ENCODE results near the gene PPP1R12B. TPM values are rescaled to one million over a fixed set of nuclear protein-coding genes. Genes with fewer than 3 reads are reported as not detected.
"Not testable (repeated sequence)": the region's sequence is repeated elsewhere in the genome, so short reads cannot be mapped to it uniquely, and the experiment has no call there.

PPP1R12B gene
- total RNA-seq, 1 donor from 2014 or later, result 2.4 TPM

DNA sequence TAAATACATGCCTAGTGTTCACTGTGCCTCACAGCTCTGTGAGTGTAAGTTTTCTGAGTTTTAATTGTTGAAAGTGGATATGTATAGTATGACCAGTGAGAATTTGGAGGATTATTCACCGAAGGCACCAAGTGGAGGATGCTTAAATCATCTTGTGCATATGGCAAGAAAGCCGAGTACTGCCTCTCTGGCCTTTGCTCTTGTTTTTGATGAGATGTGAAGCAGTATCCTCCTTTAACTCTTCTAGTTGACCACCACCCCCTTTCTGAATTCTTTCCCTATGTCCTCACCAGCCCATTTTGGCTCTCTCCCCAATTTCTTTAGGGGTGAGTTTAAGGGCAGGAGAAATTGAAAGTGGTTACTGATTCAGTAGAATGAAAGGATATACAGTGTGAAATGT lies 231.3 kb downstream of the PPP1R12B start:
- no peak for DNase-seq (ENCODE audit: low read depth in 2 of 2)

DNA sequence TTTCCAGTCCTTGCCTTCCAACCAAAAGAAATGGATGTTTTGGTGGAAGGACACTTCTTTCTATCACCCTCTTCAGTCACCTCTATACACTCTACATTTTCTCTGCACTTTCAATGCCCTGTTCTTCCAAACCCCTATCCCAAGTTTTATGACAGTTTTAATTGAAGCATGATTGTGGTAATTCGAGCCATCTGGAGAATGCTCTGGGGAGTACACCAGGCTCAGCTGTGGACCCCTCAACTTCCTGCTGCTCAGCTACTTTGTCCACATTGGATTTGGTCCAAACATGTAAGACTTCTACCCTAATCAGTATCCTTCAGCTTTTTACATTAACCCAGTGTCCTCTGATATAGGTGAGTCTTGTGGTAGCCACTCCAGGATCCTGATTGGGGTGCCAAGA lies 232.1 kb downstream of the PPP1R12B start:
- DNase-seq (ENCODE audit: low read depth in 2 of 2), result no peak

DNA sequence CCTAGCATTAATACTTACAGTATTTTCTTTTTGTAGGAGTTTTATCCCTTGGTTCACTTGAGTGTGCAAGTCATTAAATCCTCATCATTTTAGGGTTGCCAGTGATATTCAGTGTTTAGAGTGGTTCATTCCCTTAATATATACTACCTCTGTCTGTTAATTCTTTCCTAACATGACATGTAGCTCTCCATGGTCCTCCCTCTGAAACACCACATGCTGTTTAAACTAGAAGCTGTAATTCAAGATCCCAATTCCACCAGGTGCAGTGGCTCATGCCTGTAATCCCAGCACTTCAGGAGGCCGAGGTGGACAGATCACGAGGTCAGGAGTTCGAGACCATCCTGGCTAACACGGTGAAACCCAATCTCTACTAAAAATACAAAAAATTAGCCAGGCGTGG lies 233.9 kb downstream of the PPP1R12B start:
- not testable (repeated sequence) for DNase-seq (ENCODE audit: low read depth in 2 of 2)

DNA sequence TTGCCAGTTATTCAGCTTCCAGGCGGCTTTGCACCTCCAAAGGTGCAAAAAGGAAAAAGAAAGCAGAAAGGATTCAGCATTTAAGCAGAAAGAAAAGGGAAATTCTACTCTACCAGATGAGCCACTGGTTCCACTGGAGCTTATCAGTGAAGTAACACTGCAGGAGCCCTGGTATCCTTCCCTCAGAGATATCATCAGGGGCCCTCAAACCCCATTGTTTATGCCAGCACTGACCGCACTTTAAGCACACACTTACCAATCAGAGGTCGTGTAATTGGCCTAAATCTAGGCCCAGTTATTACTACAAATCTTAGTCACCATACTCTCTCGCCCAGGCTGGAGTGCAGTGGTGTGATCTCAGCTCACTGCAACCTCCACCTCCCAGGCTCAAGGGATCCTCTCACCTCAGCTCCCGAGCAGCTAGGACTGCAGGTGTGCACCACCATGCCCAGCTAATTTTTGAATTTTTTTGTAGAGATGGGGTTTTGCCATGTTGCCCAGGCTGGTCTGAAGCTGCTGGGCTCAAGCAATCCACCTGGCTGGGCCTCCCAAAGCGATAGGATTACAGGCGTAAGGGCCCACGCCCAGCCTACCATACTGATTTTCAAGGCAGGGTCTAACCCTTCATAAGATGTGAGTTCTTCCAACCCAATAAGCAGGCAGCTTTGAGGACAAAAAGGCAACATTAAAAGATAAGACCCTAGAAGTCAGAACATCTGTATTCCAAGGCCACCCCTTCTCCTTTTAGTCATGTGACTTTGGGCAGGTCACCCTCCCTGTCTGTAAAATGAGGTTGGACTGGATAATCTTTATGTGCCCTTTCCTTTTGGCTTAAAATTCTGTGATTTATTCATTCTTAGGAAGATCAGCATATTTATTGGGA lies 236.4 kb downstream of the PPP1R12B start:
- no peak for DNase-seq (ENCODE audit: low read depth in 2 of 2)

DNA sequence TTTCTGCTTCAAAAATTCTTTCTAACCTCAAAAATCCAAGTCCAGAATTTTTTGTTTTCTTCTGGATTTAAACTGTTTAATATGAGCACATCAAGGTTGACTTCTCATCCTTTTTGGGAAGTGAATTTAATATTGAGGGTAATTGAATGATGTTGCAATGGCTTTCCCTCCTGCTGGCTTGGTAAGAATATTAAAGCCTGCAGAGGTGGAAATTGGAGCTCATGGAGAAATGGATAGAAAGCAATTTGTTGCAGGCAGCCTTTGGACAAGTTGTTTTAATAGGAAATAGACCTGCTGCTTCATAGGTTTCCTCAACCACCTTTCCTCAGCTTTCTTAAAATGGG lies 237.1 kb downstream of the PPP1R12B start:
- no peak for DNase-seq (ENCODE audit: low read depth in 2 of 2)

DNA sequence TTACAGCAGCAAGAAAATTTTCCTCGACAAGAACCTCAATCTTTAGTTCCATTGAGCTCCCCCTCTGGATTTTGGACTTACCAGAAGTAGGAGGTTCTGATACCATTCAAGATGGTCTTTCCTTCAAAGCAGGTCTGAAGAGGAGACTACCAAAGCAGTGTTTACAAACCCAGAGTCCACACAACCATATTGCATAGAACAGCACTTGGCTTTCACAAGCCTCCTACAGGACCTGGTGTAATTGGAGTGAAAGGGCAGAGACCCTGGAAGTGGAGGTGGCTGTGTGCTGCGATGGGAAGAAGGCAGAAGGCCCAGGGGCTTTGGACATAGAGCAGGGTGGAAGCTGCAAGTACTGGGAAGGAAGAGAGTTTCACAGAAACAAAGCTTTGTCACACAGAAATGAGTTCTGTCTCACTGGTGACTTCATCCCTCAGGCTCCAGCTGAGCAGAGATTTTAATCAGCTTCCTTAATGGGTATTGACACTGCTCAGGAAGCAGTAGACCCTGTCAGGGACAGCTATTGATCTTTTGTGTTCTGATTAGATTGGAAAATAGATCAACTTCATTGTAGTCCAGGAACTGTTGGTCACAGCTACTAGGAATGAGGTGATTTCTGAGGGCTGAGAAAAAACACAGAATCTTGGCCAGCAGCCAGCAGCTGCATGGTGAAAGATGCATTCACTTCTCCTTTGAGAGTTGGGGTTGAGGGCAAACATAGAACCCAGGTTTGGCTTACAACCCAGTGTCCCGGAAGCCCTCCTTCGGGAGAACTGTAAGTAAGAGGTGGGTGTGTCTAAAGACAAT lies 237.7 kb downstream of the PPP1R12B start:
- DNase-seq (ENCODE audit: low read depth in 2 of 2), result peak in 1 of 2 donors; percentile 52

DNA sequence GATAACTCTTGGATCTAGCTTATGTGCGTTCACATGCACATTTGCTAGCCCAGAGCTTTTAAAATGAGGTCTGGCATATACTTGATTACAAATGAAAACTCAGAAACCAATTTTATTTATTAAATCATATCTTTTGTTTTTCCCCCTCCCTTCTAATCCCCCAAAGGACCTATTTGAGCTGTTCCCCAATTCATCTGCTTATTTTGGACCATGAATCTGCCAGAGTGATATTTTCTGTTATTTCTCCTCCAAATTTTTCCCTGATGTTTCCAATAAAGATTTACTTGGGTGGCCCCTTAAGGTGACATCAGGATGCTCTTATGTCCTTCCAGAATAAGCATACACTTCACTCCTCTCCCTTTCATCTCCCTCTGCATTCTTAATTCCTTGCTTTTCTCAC lies 238.4 kb downstream of the PPP1R12B start:
- no peak for DNase-seq (ENCODE audit: low read depth in 2 of 2)

DNA sequence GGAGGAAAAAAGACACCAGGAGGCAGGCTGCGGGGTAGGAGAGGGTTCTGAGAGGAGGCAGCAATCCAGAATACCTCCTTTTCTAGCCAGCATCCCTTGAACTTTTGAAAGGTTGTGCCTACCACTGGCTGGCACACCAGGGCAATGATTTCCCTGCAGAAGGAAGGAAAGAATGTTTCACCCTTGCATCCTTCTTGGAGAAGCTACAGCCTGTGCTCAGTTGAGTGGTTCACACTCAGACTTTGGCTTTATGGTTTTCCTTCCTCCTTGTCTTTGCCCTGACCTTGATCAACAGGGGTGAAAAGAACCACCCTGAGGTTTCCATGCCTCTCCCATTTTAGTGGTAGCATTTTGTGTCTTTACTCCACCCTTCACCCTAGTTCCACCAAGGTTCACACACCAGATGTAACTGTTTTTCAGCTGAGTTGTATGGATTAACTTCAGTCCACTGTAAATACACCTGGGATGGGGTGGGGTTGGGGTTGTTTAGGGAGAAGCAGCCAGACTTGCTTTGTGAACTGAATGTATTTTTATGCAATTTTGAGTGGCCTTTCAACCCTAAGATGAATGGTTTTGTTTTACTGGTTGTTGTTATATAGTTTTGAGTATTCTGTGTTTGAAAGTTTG lies 239.5 kb downstream of the PPP1R12B start:
- DNase-seq (ENCODE audit: low read depth in 2 of 2), result no peak

DNA sequence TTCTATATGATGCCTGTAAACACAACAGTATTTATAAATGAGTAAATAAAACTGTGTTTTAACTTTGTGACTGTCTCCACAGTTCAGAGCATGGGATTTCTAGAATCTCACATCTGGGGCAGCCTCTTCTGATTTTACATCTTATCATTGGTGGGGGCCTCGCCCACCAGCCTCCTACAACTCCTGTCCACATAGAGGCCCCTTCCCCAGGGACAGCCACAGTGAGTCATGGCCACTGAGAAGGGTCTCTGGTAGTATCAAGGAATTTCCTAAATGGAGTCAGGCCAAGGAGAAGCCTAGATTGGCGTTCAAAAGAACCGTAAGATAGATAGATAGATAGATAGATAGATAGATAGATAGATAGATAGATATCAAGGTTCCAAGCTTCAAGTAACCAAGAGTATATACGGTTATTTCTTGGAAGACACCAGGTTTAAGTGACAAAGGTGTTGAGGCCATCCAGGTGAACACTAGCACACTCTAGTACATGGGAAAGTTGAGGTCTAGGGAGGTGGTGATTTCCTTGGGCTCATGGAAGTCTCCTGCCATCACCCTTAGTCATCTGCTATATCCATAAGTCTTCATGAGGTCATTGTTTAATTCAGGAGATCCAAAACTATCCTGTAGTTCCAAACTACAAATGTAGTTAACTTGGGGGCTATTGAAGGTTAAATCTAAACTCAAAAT lies 240.1 kb downstream of the PPP1R12B start:
- DNase-seq (ENCODE audit: low read depth in 2 of 2), result no peak

DNA sequence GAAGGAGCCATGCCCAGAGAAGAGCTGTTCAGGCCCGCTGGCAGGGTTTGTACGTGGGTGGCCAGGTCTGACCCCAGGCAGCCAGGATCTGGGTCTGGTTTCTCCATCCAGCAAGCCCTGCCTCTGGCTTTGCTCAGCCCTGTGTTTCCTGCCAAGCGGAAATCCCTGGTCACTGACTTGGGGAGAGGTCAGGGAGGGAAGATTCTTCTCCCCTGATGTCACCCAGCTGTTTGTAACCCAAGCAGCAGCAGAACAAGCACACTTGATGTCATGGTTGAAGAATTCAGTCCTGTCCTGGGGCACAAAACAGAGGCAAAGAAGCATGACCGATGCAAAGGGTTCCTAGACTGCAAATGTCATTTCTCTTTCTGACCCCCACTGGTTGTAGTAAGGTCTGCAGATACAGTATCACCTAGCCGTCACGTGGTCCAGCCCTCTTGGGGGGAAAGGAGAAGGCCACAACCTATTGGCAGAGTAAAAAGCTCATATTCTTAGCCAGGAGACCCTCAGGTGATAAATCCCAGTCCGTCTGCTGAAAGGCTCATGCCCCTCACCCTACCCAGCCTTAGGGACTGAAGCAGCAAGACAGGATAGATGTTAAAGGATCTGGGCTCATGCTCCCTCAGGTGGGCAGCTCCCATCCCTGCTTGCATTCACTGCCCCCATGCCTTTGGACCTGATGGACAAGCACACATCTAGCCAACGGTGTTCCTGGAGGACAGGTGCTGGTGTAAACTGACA lies 240.9 kb downstream of the PPP1R12B start:
- peak; percentile 87 to 94 for DNase-seq (ENCODE audit: low read depth in 2 of 2)

DNA sequence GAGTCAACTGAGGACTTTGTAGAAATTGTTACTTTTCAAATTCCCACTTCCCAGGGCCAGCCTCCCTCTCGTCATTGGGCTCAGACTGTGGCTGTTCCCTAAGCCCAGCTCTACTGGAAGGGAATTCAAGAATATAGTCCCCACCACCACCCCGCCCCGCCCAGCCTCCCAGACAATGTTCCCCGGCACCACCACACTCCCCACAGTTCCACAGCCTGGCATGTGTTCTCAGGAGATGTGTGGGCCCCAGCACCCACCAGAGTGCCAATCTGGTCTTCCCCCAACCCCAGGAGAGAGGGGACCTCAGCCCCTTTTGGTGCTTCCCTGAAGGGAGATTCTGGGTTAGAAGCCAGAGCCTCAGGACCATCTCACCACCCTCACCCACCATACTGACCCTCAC lies 241.6 kb downstream of the PPP1R12B start:
- DNase-seq (ENCODE audit: low read depth in 2 of 2), result no peak

DNA sequence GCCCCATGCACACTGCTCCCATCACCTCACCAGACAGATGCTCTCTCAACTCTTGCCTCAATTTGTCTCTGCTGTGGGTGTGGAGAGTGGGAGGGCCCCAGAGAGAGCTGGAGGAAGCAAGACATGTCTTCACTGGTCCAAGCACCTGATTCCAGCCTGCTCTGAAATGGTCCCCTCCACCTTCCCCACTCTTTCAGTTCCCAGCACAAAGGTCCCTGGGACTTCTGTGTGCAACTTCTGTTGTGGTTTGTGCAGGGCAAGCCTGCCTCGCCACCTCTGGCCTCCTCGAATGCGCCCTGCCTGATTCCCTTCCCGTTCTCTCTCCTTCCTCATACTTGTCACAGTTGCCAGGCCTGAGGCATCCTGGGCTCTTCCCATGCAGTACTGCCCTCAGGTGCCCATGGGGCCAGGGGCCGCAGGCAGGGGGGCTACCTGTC lies 242.5 kb downstream of the PPP1R12B start:
- DNase-seq (ENCODE audit: low read depth in 2 of 2), result no peak

DNA sequence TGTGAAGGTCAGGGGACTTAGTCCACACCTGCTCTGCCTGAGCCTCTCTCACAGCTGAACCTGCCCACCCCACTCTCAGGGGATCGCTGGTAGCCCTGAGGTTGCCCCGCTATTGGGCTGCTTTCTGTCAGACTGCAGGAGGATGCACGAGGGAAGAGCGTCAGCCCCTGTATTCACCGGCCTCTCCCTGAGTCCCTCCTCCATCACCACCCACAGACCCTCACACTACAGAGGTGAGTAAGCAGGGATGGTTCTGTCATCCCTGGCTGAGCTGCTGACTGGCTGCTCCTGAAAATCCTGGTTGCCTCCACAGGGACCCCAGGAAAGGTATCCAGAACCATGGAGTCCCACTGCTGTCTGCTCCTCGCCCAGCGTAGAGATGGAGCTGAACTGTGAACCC lies 243.0 kb downstream of the PPP1R12B start:
- no peak for DNase-seq (ENCODE audit: low read depth in 2 of 2)

DNA sequence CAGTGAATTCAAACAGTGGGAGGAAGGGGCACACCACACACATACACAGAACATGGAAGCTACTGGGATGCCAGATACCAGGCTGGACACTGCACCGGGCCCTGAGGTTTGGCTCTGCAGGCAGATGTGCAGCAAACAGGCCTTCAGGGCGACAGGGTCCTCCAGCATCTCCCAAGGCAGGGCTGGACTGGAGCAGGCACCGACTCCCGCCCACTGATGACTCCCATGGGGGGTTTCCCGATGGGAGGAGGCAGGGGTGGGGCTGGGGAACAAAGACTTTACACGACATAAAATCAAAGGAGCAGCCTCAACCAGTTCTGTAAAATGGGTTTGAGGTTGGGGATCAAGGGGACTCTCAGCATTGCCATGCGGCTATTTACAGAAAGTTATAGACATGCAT lies 243.6 kb downstream of the PPP1R12B start:
- DNase-seq (ENCODE audit: low read depth in 2 of 2), result no peak

DNA sequence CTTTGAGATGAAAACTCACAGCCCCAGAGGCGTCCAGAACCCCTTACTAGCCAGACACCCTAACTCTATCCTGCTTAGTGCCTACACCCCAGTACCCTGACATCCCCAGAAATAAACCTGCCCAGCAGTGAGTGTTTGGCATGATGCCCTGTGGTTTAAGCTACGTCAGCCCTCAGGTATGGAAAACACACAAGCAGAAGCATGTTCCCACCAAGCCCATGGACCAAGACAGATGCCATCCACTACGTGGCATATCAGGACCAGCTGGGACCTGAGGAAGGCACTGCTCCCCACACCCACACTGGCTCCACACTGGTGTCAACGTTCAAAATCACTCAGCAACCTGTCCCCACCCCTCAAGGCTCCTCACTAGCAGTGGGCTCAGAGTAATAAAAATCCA lies 245.3 kb downstream of the PPP1R12B start:
- DNase-seq (ENCODE audit: low read depth in 2 of 2), result no peak

DNA sequence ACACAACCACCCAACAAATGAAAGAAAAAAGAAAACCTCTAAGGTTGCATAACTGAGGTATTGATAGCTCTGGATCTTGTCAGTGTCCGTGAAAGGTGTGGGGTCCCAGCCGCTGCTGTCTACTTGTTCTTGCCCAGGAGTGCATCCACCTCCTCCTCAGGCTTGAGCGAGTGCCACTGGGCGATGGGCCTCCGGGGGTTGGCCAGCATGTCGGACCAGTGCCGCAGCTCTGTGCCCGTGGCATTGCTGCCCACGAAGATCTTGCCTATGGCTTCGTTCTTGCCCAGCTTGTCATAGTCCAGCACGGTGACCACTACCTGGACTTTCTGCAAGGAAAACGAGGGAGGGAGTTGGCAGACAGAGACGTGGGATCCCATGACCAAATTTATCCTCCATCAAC lies 248.1 kb downstream of the PPP1R12B start:
- DNase-seq (ENCODE audit: low read depth in 2 of 2), result no peak

DNA sequence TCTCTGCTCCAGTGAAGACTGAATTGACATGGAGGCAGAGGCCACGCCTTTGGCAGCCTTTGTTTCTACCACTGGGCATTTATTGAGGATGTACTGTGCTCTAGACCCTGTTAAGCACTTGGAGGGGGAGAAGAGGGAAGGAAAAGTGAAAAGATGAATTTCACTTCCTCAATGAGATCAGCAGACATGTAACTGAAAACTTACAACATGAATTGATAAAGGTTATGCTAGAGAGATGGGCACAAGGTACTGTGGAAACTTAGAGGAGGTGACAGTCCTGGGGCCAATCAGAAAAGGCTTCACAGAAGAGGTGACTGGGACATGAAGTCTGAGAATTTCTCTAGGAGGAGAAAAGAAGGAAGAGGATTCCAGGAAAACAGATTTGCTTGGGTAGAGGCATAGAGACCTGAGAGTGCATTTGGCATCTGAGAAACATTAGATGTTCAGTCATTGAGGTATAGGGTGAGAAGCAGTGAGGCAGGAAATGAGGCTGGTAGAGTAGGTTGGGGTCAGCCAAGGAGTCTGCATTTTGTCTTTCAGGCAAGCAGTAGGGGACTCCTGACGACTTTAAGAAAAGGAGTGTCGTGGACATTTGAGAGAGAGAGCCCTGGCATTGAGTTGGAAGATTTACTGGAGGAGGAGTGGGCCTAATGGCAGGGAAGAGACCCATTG lies 248.7 kb downstream of the PPP1R12B start:
- DNase-seq (ENCODE audit: low read depth in 2 of 2), result no peak

DNA sequence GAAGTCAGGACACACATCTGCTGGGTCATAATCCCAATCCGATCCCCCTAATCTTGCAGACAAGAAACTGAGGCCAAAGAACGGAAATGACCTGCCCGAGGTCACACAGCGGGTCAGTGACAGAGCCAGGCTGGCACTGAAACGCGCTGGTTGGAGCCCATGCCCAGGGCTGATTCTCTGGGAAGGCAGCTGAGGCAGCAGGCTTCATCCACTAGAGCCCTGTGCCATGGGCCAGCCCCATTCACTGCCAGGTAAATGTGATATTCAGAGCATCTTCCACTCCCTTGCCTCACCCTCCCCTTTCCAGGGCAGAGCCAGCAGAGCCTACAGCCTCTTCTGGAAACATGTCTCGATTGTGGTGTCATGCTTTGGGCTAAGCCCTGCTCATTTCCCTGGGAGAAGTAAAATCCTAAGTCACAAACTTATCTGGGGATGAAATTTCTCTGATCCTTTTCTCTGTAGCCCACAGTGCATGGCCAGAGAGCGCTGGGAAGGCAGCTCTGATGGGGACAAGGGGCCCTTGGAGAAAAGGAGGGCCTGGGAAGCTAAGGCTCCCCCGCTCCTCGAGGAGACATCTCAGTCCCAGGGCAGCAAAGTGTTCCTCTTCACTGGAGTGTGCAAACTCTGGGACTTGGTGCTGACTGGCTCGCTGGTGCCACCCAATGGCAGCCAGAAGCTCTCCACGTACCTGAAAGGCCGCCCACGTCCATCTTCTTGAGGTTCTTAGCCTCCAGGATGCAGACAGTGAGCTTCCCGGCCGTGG lies 251.4 kb downstream of the PPP1R12B start:
- DNase-seq (ENCODE audit: low read depth in 2 of 2), result peak; percentile 35 to 76

DNA sequence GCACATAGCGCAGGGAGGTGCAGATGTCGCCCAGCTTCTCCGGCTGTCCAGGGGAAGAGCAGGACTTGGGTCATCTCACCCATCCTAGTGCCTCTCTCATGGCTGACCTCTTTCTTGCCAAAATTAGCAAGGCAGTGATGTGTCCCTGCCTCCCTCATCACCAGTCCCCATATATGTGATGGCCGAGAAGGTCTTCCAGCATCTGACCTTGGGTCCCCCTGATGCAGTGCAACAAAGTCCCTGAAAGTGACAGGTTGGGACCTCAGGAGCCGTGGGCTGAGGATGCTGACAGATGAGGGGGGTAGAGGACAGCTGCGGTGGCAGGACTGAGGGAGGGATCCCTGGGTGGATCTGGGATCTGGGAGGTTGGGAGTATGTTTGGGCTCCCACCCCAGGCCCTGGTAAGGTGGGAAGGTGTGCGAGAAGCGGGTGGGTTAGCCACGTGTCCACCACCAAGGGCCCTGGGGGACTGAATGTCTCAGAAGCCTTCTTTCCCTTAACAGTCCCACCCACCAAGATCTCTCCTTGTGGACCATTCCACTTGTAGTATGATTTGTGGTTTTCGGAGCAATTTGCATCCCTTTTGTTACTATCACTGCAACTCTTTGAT lies 252.0 kb downstream of the PPP1R12B start:
- no peak for DNase-seq (ENCODE audit: low read depth in 2 of 2)
